HepG2 (cell line): Measurements from ENCODE around the gene CRTC2. TPM values are rescaled to one million over a fixed set of nuclear protein-coding genes. Genes with fewer than 3 reads are reported as not detected.
A peak's percentile ranks its signal among the peaks of the same experiment; 100 is the strongest.

Experiments used
- HES4 ChIP-seq: sonication (generic); formaldehyde crosslinking; IDR thresholded peaks from 2 replicates; pipeline ENCODE4 v1.9.0; 2021; ENCODE audit warnings: mild to moderate bottlenecking, missing genetic modification reagents, borderline replicate concordance
- XRCC5 ChIP-seq: fragments of 200-400 bp; formaldehyde crosslinking; optimal IDR thresholded peaks from 2 replicates; pipeline ENCODE3; 2017; ENCODE audit warnings: mild to moderate bottlenecking, low read length
- ZFP90 ChIP-seq: sonication (generic); formaldehyde crosslinking; IDR thresholded peaks from 2 replicates; pipeline ENCODE4 v1.8.0; 2022; ENCODE audit warnings: missing genetic modification reagents, mild to moderate bottlenecking, inconsistent platforms, borderline replicate concordance
- ZNF17 ChIP-seq: sonication (generic); formaldehyde crosslinking; IDR thresholded peaks from 2 replicates; pipeline ENCODE4 v1.5.0; 2020; ENCODE audit warnings: mild to moderate bottlenecking, missing genetic modification reagents
- ZNF788 ChIP-seq: sonication (generic); formaldehyde crosslinking; IDR thresholded peaks from 2 replicates; pipeline ENCODE4 v1.5.0; 2020; ENCODE audit warnings: mild to moderate bottlenecking, missing genetic modification reagents, borderline replicate concordance
- polyA plus RNA-seq, 8 experiments: library from polyadenylated mRNA; depleted of rRNA in 3 of 8; stranded (reverse) in 7 of 8; unstranded in 1 of 8; fragments of >200 nt; fragmentation: Illumina TruSeq in 4 of 8; extraction: Trizol in 4 of 8; gene quantifications; 2 replicates each; pipeline versions ENCODE4 v1.2.1 to v1.2.3, GENCODE V29; 2011 to 2016; ENCODE audit warnings: low read depth in 4 of 8, missing spikeins in 1 of 8, mixed read lengths in 1 of 8; ENCODE audit not compliant: insufficient read depth in 1 of 8
- total RNA-seq, 5 experiments: library from RNA; depleted of rRNA; stranded (reverse); fragments of >200 nt; fragmentation: Illumina TruSeq; extraction: Trizol; gene quantifications; 2 replicates each; pipeline ENCODE4 v1.2.3, GENCODE V29; 2016; ENCODE audit warnings: low read depth in 1 of 5
- TF ChIP-seq, protein P1 (sequence below), 2 experiments: fragments of 450-650 bp in 1 of 2; sonication (generic) in 1 of 2; formaldehyde crosslinking in 1 of 2; IDR thresholded peaks; 2 replicates each; pipeline versions ENCODE4 v1.6.1 to v1.8.0; 2016 to 2022; ENCODE audit warnings: antibody characterized with exemption in 1 of 2, mild to moderate bottlenecking in 1 of 2, missing genetic modification reagents in 1 of 2
- TF ChIP-seq, protein P2 (sequence below): sonication (generic); formaldehyde crosslinking; IDR thresholded peaks from 2 replicates; pipeline ENCODE4 v1.8.1; 2023; ENCODE audit warnings: mild to moderate bottlenecking, moderate library complexity, missing genetic modification reagents
- TF ChIP-seq, protein P3 (sequence below): conservative IDR thresholded peaks from 2 replicates; pipeline ENCODE4 v1.6.1; 2018; ENCODE audit warnings: missing genetic modification reagents
- TF ChIP-seq, protein P4 (sequence below): sonication (generic); formaldehyde crosslinking; IDR thresholded peaks from 2 replicates; pipeline ENCODE4 v1.4.0; 2020; ENCODE audit warnings: missing genetic modification reagents
- TF ChIP-seq, protein P5 (sequence below): sonication (generic); formaldehyde crosslinking; IDR thresholded peaks from 2 replicates; pipeline ENCODE4; 2020; ENCODE audit warnings: missing genetic modification reagents, mild to moderate bottlenecking, borderline replicate concordance

CRTC2 gene
- total and polyA plus RNA-seq, 2 of the 13 experiments (the other 11 are each of a cell fraction or from before 2014, with no cell fraction given): 6.1 to 26.7 TPM

DNA sequence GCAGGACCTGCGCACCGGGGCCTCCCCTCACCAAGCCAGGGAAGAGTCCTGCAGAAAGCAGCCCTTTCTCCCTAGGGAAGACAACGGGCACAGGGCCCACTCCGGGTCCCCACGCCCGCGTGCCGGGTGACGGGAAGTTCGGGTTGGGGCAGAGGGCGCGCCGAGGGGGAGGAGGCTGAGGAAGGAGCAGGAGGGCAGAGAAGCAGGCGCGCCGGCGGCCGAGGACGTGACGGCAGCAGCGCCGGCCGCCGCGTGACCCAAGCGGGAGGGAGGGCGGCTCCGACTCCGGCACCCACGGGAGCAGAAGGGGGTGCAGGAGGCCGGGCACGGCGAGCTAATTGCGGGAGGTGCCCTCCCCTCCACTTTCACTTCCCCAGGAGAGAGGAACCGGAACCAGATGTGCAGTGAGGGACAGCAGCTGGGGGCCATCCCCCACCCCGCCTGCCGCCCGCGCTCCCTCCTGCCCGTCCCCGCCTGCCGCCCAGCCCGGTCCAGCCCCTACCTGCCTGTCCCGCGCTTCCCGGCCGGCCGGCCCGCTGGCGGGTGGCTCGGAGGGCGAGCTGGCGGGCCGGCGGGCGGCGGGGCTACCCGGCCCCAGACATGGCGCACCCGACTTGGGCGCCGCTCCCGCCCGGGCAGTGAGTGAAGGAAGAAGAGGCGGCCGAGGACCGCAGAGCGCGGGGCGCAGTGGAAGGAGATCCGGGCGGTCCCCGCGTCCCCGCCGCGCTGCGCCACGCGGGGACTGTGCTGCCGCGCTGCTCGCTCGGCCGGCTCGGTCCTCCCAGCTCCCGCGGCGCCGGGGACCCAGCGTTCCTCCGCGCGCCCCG, 12.4 kb downstream of the CRTC2 start (continued):
- TF ChIP-seq, protein P1, sequence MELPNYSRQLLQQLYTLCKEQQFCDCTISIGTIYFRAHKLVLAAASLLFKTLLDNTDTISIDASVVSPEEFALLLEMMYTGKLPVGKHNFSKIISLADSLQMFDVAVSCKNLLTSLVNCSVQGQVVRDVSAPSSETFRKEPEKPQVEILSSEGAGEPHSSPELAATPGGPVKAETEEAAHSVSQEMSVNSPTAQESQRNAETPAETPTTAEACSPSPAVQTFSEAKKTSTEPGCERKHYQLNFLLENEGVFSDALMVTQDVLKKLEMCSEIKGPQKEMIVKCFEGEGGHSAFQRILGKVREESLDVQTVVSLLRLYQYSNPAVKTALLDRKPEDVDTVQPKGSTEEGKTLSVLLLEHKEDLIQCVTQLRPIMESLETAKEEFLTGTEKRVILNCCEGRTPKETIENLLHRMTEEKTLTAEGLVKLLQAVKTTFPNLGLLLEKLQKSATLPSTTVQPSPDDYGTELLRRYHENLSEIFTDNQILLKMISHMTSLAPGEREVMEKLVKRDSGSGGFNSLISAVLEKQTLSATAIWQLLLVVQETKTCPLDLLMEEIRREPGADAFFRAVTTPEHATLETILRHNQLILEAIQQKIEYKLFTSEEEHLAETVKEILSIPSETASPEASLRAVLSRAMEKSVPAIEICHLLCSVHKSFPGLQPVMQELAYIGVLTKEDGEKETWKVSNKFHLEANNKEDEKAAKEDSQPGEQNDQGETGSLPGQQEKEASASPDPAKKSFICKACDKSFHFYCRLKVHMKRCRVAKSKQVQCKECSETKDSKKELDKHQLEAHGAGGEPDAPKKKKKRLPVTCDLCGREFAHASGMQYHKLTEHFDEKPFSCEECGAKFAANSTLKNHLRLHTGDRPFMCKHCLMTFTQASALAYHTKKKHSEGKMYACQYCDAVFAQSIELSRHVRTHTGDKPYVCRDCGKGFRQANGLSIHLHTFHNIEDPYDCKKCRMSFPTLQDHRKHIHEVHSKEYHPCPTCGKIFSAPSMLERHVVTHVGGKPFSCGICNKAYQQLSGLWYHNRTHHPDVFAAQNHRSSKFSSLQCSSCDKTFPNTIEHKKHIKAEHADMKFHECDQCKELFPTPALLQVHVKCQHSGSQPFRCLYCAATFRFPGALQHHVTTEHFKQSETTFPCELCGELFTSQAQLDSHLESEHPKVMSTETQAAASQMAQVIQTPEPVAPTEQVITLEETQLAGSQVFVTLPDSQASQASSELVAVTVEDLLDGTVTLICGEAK (IDR thresholded peaks at IDR 0.05): no peak
- TF ChIP-seq, protein P1 (CRISPR knock-in tag; IDR thresholded peaks at IDR 0.05): peak; percentile 43; the same call in 1 of the 2 replicates
- TF ChIP-seq ZNF788 (CRISPR knock-in tag) (peak; percentile 65; the same call in 1 of the 2 replicates), HES4 (0 out of 2 replicates have a peak, but pooled peaks have one; percentile 41), ZFP90 (CRISPR knock-in tag) (no peak), XRCC5 (no peak), ZNF17 (CRISPR knock-in tag) (no peak)
- TF ChIP-seq, protein P2, sequence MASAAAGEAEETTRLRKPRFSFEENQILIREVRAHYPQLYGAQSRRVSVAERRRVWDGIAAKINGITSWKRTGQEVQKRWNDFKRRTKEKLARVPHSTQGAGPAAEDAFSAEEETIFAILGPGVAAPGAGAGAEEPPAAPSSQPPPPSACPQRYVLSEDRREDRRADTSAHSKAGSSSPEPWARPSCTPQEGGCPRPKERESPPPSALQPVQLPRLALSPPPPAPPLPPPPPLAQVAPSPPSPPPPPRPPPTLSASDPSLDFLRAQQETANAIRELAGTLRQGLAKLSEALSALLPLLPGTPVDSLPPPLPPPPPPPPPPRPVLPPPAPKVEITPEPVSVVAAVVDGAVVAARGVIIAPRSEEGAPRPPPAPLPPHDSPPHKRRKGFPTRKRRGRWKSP: no peak
- TF ChIP-seq, protein P3, sequence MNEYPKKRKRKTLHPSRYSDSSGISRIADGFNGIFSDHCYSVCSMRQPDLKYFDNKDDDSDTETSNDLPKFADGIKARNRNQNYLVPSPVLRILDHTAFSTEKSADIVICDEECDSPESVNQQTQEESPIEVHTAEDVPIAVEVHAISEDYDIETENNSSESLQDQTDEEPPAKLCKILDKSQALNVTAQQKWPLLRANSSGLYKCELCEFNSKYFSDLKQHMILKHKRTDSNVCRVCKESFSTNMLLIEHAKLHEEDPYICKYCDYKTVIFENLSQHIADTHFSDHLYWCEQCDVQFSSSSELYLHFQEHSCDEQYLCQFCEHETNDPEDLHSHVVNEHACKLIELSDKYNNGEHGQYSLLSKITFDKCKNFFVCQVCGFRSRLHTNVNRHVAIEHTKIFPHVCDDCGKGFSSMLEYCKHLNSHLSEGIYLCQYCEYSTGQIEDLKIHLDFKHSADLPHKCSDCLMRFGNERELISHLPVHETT: no peak
- TF ChIP-seq, protein P4, sequence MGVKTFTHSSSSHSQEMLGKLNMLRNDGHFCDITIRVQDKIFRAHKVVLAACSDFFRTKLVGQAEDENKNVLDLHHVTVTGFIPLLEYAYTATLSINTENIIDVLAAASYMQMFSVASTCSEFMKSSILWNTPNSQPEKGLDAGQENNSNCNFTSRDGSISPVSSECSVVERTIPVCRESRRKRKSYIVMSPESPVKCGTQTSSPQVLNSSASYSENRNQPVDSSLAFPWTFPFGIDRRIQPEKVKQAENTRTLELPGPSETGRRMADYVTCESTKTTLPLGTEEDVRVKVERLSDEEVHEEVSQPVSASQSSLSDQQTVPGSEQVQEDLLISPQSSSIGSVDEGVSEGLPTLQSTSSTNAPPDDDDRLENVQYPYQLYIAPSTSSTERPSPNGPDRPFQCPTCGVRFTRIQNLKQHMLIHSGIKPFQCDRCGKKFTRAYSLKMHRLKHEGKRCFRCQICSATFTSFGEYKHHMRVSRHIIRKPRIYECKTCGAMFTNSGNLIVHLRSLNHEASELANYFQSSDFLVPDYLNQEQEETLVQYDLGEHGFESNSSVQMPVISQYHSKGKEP (CRISPR knock-in tag): no peak
- TF ChIP-seq, protein P5, sequence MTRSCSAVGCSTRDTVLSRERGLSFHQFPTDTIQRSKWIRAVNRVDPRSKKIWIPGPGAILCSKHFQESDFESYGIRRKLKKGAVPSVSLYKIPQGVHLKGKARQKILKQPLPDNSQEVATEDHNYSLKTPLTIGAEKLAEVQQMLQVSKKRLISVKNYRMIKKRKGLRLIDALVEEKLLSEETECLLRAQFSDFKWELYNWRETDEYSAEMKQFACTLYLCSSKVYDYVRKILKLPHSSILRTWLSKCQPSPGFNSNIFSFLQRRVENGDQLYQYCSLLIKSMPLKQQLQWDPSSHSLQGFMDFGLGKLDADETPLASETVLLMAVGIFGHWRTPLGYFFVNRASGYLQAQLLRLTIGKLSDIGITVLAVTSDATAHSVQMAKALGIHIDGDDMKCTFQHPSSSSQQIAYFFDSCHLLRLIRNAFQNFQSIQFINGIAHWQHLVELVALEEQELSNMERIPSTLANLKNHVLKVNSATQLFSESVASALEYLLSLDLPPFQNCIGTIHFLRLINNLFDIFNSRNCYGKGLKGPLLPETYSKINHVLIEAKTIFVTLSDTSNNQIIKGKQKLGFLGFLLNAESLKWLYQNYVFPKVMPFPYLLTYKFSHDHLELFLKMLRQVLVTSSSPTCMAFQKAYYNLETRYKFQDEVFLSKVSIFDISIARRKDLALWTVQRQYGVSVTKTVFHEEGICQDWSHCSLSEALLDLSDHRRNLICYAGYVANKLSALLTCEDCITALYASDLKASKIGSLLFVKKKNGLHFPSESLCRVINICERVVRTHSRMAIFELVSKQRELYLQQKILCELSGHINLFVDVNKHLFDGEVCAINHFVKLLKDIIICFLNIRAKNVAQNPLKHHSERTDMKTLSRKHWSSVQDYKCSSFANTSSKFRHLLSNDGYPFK (CRISPR knock-in tag): peak; percentile 50; the same call in 1 of the 2 replicates
